ENCODE results near the gene FOXP2.

- TF ChIP-seq KLF13 (tag; IDR thresholded peaks at IDR 0.05; ENCODE audit: borderline replicate concordance, low read depth) = no peak
- TF ChIP-seq SMAD4 (CRISPR knock-in tag; conservative IDR thresholded peaks at IDR 0.05) = no peak
- no peak for TF ChIP-seq ATF4 (CRISPR knock-in tag; IDR thresholded peaks at IDR 0.05)
- no peak for TF ChIP-seq PATZ1 (CRISPR knock-in tag; IDR thresholded peaks at IDR 0.05; ENCODE audit: borderline replicate concordance)
- no peak for TF ChIP-seq EP300 (IDR thresholded peaks at IDR 0.05; ENCODE audit: low read length)
- TF ChIP-seq ZNF324 (CRISPR knock-in tag; IDR thresholded peaks at IDR 0.05) = no peak
- no peak for TF ChIP-seq ZNF644 (tag; IDR thresholded peaks at IDR 0.05; ENCODE audit: low read depth)
- TF ChIP-seq CTCF (IDR thresholded peaks at IDR 0.05 in 2 of 3, conservative IDR thresholded peaks at IDR 0.05 in 1 of 3; ENCODE audit: insufficient read depth in 2 of 3, low read depth in 1 of 3, low read length in 3 of 3) = no peak
- TF ChIP-seq SNRNP70 (optimal IDR thresholded peaks at IDR 0.05; ENCODE audit: low read depth, low read length) = no peak
- no peak for TF ChIP-seq HCFC1 (IDR thresholded peaks at IDR 0.05; ENCODE audit: low read depth, low read length)
- no peak for TF ChIP-seq ETS1 (conservative IDR thresholded peaks at IDR 0.05; ENCODE audit: control insufficient read depth, low read depth, low read length)
- TF ChIP-seq GABPA (tag; conservative IDR thresholded peaks at IDR 0.05; ENCODE audit: low read depth) = no peak
These were observed at the start of gene FOXP2 for GRCh38 chr7:114414156-114415063.
